Gastrocnemius medialis (tissue), 4 donors: ENCODE measurements around the gene CHAF1B. TPM values are rescaled to one million over a fixed set of nuclear protein-coding genes. Genes with fewer than 3 reads are reported as not detected.

ENCODE experiments used
- ATAC-seq, 2 donors: fragments of 150-250 bp; one replicate each; pipeline ENCODE4 v1.9.1; 2016
- DNase-seq, 2 donors: peaks; one replicate each; pipeline ENCODE4 v3.0.0-alpha.2; 2019
- H3K27ac ChIP-seq, 4 donors: fragments of 200-600 bp; sonication (generic); 1 replicate in 1 of 4; 2 replicates in 3 of 4; pipeline ENCODE4 v1.5.1; 2016 to 2018; ENCODE audit warnings: mild to moderate bottlenecking in 2 of 4, moderate library complexity in 1 of 4
- H3K27me3 ChIP-seq, 3 donors: fragments of 200-600 bp; sonication (generic) in 2 of 3; 1 replicate in 1 of 3; 2 replicates in 2 of 3; pipeline versions ENCODE4 v1.5.1 to v1.6.0; 2016 to 2019; ENCODE audit warnings: mild to moderate bottlenecking in 1 of 3, moderate library complexity in 1 of 3
- H3K36me3 ChIP-seq, 2 donors: fragments of 200-600 bp; sonication (generic) in 1 of 2; one replicate each; pipeline ENCODE4 v1.5.1; 2017 to 2018
- H3K4me1 ChIP-seq, 2 donors: fragments of 200-600 bp; sonication (generic) in 1 of 2; one replicate each; pipeline ENCODE4 v1.5.1; 2016 to 2017; ENCODE audit warnings: mild to moderate bottlenecking in 2 of 2
- H3K4me3 ChIP-seq, 4 donors: fragments of 200-600 bp; sonication (generic) in 3 of 4; 1 replicate in 1 of 4; 2 replicates in 3 of 4; pipeline ENCODE4 v1.5.1; 2016 to 2019; ENCODE audit warnings: mild to moderate bottlenecking in 2 of 4
- H3K9me3 ChIP-seq, 3 donors: fragments of 200-600 bp; sonication (generic) in 2 of 3; 1 replicate in 1 of 3; 2 replicates in 2 of 3; pipeline ENCODE4 v1.5.1; 2016 to 2019
- POLR2A ChIP-seq, 2 donors: fragments of 450-650 bp; IDR thresholded peaks; one replicate each; pipeline ENCODE4 v1.6.1; 2017; ENCODE audit warnings: antibody characterized with exemption in 2 of 2, mild to moderate bottlenecking in 2 of 2, moderate library complexity in 2 of 2
- in situ Hi-C, 4 donors: fragments of 200-750 bp; cut with MboI; loops; one replicate each; pipeline versions ENCODE4 v1.15.0 to v1.8.0; 2017; ENCODE audit warnings: low sequenced_read_pairs in 4 of 4
- intact Hi-C: fragments of 100-400 bp; cut with DNase I; formaldehyde crosslinking; loops from one replicate; pipeline ENCODE4 v1.15.1; 2023; ENCODE audit warnings: low total_unique reads
- total RNA-seq, 4 donors: library from RNA; depleted of rRNA; stranded (reverse); fragments of >200 nt; gene quantifications; one replicate each; pipeline versions ENCODE4 v1.1.0 to v1.2.3, GENCODE V29; 2016
- TF ChIP-seq, protein P1 (sequence below), 5 experiments: fragments of 450-650 bp in 3 of 5; fragments of 200-600 bp in 2 of 5; sonication (generic) in 2 of 5; IDR thresholded peaks in 4 of 5; conservative IDR thresholded peaks in 1 of 5; 1 replicate in 4 of 5; 2 replicates in 1 of 5; pipeline ENCODE4 v1.5.1; 2016 to 2019; ENCODE audit warnings: antibody characterized with exemption in 5 of 5, mild to moderate bottlenecking in 3 of 5, moderate library complexity in 3 of 5

CHAF1B gene
- total RNA-seq, 4 donors from 2014 or later: 2.5 to 20.2 (median 7.4) TPM

DNA sequence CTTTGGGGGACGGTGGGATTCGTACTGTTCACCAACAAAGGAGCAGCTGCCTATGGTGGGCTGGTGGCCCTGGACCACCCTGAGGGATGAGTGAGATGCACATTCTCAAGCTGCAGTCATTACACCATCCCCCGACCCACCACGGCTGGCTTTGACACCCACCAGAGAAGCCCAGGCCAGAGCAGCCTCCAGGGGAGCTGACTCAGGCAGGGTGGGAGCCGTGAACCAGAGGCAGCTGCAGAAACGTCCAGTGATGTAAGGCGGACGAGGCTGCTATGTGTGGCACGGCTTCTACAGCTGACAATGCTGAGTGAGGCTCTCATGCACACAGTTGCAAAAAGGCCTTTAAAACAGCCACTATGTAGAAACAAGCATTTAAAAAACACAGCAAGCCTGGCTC is 40.1 kb downstream of the CHAF1B start:
- in situ Hi-C loops: no loop called here
- H3K27ac ChIP-seq: no peak overlapping the region

DNA sequence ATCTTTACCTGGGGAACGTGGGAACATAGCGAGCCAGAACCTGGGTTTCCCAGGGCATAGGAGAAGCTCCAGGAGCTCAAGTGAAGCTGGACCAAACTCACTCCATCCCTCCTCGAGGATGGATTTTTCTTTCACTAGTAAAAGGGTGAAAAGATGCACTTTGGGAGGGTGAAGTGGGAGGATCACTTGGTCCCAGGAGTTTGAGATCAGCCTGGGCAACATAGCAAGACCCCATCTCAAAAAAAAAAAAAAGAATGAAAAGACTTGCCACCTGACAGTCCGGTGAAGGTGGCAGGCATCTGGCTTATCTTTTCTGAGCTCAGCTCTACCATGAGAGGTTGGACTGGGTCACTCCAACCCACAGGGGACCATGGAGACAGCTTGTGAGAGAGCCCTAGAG is 42.3 kb downstream of the CHAF1B start:
- intact Hi-C loops: no loop called here
- no peak for ATAC-seq
- DNase-seq: no peak
- H3K27me3 ChIP-seq: no peaks in the 10 kb centered on the region
- H3K4me3 ChIP-seq: no peak overlapping the region
- TF ChIP-seq, protein P1, sequence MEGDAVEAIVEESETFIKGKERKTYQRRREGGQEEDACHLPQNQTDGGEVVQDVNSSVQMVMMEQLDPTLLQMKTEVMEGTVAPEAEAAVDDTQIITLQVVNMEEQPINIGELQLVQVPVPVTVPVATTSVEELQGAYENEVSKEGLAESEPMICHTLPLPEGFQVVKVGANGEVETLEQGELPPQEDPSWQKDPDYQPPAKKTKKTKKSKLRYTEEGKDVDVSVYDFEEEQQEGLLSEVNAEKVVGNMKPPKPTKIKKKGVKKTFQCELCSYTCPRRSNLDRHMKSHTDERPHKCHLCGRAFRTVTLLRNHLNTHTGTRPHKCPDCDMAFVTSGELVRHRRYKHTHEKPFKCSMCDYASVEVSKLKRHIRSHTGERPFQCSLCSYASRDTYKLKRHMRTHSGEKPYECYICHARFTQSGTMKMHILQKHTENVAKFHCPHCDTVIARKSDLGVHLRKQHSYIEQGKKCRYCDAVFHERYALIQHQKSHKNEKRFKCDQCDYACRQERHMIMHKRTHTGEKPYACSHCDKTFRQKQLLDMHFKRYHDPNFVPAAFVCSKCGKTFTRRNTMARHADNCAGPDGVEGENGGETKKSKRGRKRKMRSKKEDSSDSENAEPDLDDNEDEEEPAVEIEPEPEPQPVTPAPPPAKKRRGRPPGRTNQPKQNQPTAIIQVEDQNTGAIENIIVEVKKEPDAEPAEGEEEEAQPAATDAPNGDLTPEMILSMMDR (IDR thresholded peaks at IDR 0.05 in 4 of 5, conservative IDR thresholded peaks at IDR 0.05 in 1 of 5): no peak
- TF ChIP-seq POLR2A (IDR thresholded peaks at IDR 0.05): no peak
- H3K9me3 ChIP-seq: no peaks in the 10 kb centered on the region
- in situ Hi-C loops: no loop called here
- no peaks in the 10 kb centered on the region for H3K36me3 ChIP-seq
- H3K27ac ChIP-seq: peak overlapping the region in 1 of 4 donors; percentile 99
- H3K4me1 ChIP-seq: peaks cover 28 to 29% of the 10 kb centered on the region in 2 donors

More for the DNA sequence above, 40.1 kb downstream of the CHAF1B start:
- Histone ChIP-seq H3K4me3 (no peak overlapping the region), H3K4me1 (peaks cover 16% of the 10 kb centered on the region in 2 donors), H3K36me3 (no peaks in the 10 kb centered on the region), H3K9me3 (no peaks in the 10 kb centered on the region), H3K27me3 (no peaks in the 10 kb centered on the region)
- TF ChIP-seq, protein P1 (IDR thresholded peaks at IDR 0.05 in 4 of 5, conservative IDR thresholded peaks at IDR 0.05 in 1 of 5): no peak
- TF ChIP-seq POLR2A (IDR thresholded peaks at IDR 0.05): no peak
- no peak for DNase-seq
- intact Hi-C loops: no loop called here
- ATAC-seq: no peak

DNA sequence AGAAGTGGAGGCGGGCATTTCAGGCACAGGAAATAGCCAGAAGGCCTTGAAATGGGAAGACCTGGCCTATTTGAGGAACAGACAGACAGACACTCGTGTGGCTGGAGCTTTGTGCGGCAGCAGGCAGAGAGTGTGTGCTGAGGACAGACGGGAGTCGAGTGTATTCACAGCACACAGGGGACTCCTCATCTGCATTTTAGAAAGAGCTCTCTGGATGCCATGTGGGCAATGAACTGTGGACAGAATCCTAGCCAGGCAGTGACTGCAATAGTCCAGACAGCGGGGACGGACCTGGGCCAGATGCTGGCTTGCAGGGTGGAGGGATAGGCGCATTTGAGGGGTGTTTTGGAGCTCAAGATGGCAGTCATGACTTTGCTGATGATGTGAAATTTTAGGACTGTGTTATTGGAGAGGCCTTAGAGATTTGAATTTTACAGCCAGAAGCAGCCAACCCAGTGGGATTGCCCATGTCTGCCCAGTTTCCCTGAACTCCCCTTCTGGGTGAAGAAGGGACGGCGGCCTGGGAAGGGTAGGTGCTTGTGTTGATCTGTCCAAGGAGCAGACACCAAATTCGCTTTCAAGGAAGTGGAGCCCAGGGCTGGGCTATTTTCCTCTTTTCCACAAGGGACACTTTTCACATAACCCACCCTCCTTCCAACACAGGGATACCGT is 43.7 kb downstream of the CHAF1B start:
- Histone ChIP-seq H3K27ac (peak overlapping the region; percentile 96 to 99 (median 97)), H3K4me1 (peaks cover 28 to 29% of the 10 kb centered on the region in 2 donors), H3K27me3 (no peaks in the 10 kb centered on the region), H3K9me3 (no peaks in the 10 kb centered on the region), H3K36me3 (no peaks in the 10 kb centered on the region), H3K4me3 (peak overlapping the region in 2 of 4 donors; percentile 52 to 57)
- in situ Hi-C loops: no loop called here
- DNase-seq (peak in 1 of 2 donors; percentile 52), ATAC-seq (peak in 1 of 2 donors; percentile 4)
- TF ChIP-seq, protein P1 (IDR thresholded peaks at IDR 0.05 in 4 of 5, conservative IDR thresholded peaks at IDR 0.05 in 1 of 5): no peak
- peak in 1 of 2 donors; percentile 45 for TF ChIP-seq POLR2A (IDR thresholded peaks at IDR 0.05)
- intact Hi-C loops: no loop called here

DNA sequence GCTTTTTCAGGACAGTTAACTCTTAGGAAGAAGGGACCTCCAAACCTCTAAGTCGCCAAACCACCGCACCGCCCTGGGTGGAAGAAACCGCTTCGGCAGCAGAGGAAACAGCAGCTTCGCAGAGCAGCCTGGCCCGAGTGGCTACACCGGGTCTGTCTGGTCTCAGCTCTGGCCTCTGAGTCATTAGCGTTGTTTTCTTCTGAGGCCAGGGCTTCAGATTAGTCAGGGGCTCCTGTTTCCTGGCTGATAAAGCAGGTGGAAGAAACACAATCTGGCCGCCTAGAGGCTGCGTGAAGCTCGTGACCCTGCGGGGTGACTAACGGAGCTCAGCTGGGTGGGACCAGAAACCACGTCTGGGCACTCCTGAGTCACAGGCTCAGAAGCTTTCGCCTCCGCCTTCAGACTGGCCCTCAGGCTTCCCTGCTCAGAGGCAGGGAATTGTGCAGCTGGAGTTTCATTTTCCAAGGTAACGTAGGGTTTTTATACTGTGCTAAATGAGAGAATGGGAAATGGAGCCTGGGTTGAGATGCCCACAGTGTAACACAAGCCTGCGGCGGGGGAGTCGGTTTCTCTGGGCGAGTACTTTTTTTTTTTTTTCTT is 44.9 kb downstream of the CHAF1B start:
- intact Hi-C loops: loop anchor here (1.0 to 5.0 kb wide), 4 partner anchors 35 to 552 kb away; partner anchors contain the start of gene MORC3
- peak; percentile 97 to 98 for DNase-seq

More for the DNA sequence above, 44.9 kb downstream of the CHAF1B start:
- H3K36me3 ChIP-seq: no peaks in the 10 kb centered on the region
- H3K4me1 ChIP-seq: peaks cover 28 to 29% of the 10 kb centered on the region in 2 donors
- TF ChIP-seq, protein P1 (IDR thresholded peaks at IDR 0.05 in 4 of 5, conservative IDR thresholded peaks at IDR 0.05 in 1 of 5): peak in 1 of 5 experiments; percentile 41
- TF ChIP-seq POLR2A (IDR thresholded peaks at IDR 0.05): peak; percentile 98
- in situ Hi-C loops: no loop called here
- ATAC-seq: peak; percentile 91 to 94
- H3K4me3 ChIP-seq: peak overlapping the region; percentile 56 to 62 (median 58)
- H3K27ac ChIP-seq: peak overlapping the region; percentile 96 to 99 (median 97)
- H3K27me3 ChIP-seq: no peaks in the 10 kb centered on the region
- H3K9me3 ChIP-seq: no peaks in the 10 kb centered on the region
